ENCODE results near the gene CEACAM5.
"Not testable (repeated sequence)": the region's sequence is repeated elsewhere in the genome, so short reads cannot be mapped to it uniquely, and the experiment has no call there.

CEACAM5 gene

GRCh38 chr19:41707502-41707812, 969 bp upstream of the CEACAM5 start:
- Mint-ChIP-seq H3K9me3 (peaks cover 89% of the 10 kb centered on the region), H3K4me1 (no peaks in the 10 kb centered on the region), H3K27ac (no peak overlapping the region), H3K36me3 (ENCODE audit: low read depth) (peaks cover 5% of the 10 kb centered on the region), H3K27me3 (ENCODE audit: low read depth, poor library complexity) (peaks cover 11% of the 10 kb centered on the region), H3K4me3 (no peak overlapping the region)
- TF ChIP-seq, protein P1, sequence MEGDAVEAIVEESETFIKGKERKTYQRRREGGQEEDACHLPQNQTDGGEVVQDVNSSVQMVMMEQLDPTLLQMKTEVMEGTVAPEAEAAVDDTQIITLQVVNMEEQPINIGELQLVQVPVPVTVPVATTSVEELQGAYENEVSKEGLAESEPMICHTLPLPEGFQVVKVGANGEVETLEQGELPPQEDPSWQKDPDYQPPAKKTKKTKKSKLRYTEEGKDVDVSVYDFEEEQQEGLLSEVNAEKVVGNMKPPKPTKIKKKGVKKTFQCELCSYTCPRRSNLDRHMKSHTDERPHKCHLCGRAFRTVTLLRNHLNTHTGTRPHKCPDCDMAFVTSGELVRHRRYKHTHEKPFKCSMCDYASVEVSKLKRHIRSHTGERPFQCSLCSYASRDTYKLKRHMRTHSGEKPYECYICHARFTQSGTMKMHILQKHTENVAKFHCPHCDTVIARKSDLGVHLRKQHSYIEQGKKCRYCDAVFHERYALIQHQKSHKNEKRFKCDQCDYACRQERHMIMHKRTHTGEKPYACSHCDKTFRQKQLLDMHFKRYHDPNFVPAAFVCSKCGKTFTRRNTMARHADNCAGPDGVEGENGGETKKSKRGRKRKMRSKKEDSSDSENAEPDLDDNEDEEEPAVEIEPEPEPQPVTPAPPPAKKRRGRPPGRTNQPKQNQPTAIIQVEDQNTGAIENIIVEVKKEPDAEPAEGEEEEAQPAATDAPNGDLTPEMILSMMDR (IDR thresholded peaks at IDR 0.05) = no peak
- no peak for DNase-seq

DNA sequence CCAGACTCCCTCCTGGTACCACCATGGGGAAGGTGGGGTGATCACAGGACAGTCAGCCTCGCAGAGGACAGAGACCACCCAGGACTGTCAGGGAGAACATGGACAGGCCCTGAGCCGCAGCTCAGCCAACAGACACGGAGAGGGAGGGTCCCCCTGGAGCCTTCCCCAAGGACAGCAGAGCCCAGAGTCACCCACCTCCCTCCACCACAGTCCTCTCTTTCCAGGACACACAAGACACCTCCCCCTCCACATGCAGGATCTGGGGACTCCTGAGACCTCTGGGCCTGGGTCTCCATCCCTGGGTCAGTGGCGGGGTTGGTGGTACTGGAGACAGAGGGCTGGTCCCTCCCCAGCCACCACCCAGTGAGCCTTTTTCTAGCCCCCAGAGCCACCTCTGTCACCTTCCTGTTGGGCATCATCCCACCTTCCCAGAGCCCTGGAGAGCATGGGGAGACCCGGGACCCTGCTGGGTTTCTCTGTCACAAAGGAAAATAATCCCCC, 505 bp upstream of the CEACAM5 start:
- H3K36me3 Mint-ChIP-seq (ENCODE audit: low read depth) = peaks cover 5% of the 10 kb centered on the region
- TF ChIP-seq, protein P1 (IDR thresholded peaks at IDR 0.05) = no peak

DNA sequence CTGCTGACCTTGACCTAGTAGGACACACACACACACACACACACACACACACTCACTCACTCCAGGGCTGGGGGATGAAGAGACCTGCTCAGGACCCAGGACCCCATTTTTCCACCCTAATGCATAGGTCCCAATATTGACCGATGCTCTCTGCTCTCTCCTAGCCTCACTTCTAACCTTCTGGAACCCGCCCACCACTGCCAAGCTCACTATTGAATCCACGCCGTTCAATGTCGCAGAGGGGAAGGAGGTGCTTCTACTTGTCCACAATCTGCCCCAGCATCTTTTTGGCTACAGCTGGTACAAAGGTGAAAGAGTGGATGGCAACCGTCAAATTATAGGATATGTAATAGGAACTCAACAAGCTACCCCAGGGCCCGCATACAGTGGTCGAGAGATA, 1.1 kb downstream of the CEACAM5 start:
- H3K4me1 Mint-ChIP-seq; DNase-seq; H3K27ac Mint-ChIP-seq; H3K36me3 Mint-ChIP-seq (ENCODE audit: low read depth); H3K4me3 Mint-ChIP-seq: not testable (repeated sequence)
- H3K9me3 Mint-ChIP-seq = peaks cover 93% of the 10 kb centered on the region
- peaks cover 15% of the 10 kb centered on the region for H3K27me3 Mint-ChIP-seq (ENCODE audit: low read depth, poor library complexity)

More for the DNA sequence above, 505 bp upstream of the CEACAM5 start:
- DNase-seq = no peak
- no peak overlapping the region for H3K27ac Mint-ChIP-seq
- H3K27me3 Mint-ChIP-seq (ENCODE audit: low read depth, poor library complexity) = peaks cover 9% of the 10 kb centered on the region
- no peaks in the 10 kb centered on the region for H3K4me1 Mint-ChIP-seq
- H3K4me3 Mint-ChIP-seq = no peak overlapping the region
- H3K9me3 Mint-ChIP-seq = peaks cover 90% of the 10 kb centered on the region

- no peak overlapping the region for H3K4me3 Mint-ChIP-seq
- peaks cover 15% of the 10 kb centered on the region for H3K27me3 Mint-ChIP-seq (ENCODE audit: low read depth, poor library complexity)
- no peak overlapping the region for H3K27ac Mint-ChIP-seq
- peaks cover 5% of the 10 kb centered on the region for H3K36me3 Mint-ChIP-seq (ENCODE audit: low read depth)
- peaks cover 92% of the 10 kb centered on the region for H3K9me3 Mint-ChIP-seq
- DNase-seq = no peak
- H3K4me1 Mint-ChIP-seq = no peaks in the 10 kb centered on the region
- TF ChIP-seq, protein P1 (IDR thresholded peaks at IDR 0.05) = no peak
Observed at GRCh38 chr19:41709951-41710645, 1.7 kb downstream of the CEACAM5 start.

GRCh38 chr19:41711376-41712261, 3.2 kb downstream of the CEACAM5 start:
- peaks cover 19% of the 10 kb centered on the region for H3K27me3 Mint-ChIP-seq (ENCODE audit: low read depth, poor library complexity)
- no peaks in the 10 kb centered on the region for H3K36me3 Mint-ChIP-seq (ENCODE audit: low read depth)
- DNase-seq = no peak
- H3K27ac Mint-ChIP-seq = peak overlapping the region; percentile 81
- H3K4me1 Mint-ChIP-seq = no peaks in the 10 kb centered on the region
- H3K4me3 Mint-ChIP-seq = no peak overlapping the region
- TF ChIP-seq, protein P1 (IDR thresholded peaks at IDR 0.05) = no peak
- H3K9me3 Mint-ChIP-seq = peaks cover 90% of the 10 kb centered on the region

- peaks cover 15% of the 10 kb centered on the region for H3K27me3 Mint-ChIP-seq (ENCODE audit: low read depth, poor library complexity)
- no peak overlapping the region for H3K4me3 Mint-ChIP-seq
- TF ChIP-seq, protein P1 (IDR thresholded peaks at IDR 0.05) = no peak
- no peaks in the 10 kb centered on the region for H3K36me3 Mint-ChIP-seq (ENCODE audit: low read depth)
- no peak for DNase-seq
- no peaks in the 10 kb centered on the region for H3K4me1 Mint-ChIP-seq
- peaks cover 90% of the 10 kb centered on the region for H3K9me3 Mint-ChIP-seq
- no peak overlapping the region for H3K27ac Mint-ChIP-seq
Observed at GRCh38 chr19:41714598-41714997, 6.2 kb downstream of the CEACAM5 start.
